ENCODE measurements around the gene CWC25. TPM values are rescaled to one million over a fixed set of nuclear protein-coding genes. Genes with fewer than 3 reads are reported as not detected.
A peak's percentile ranks its signal among the peaks of the same experiment; 100 is the strongest.

The CWC25 gene
- total RNA-seq (2014; rRNA removed; shearing (Covaris generic)) = 15.8 and 16.1 TPM in 2 replicates

GRCh38 chr17:38824899-38825761 lies at the start of gene CWC25:
CWC25 (minus strand) TSS chr17:38825321; CDS start chr17:38825183, 138 bp downstream.
- DNase-seq (ENCODE audit: low spot score) = peak; percentile 93

GRCh38 chr17:38873640-38874380 lies 48.7 kb upstream of the CWC25 start:
- peak; percentile 66 for DNase-seq (ENCODE audit: low spot score)

GRCh38 chr17:38872671-38873385 lies 47.7 kb upstream of the CWC25 start:
- no peak for DNase-seq (ENCODE audit: low spot score)

- no peak for DNase-seq (ENCODE audit: low spot score)
Observed at GRCh38 chr17:38872027-38872511, 46.9 kb upstream of the CWC25 start.

- peak; percentile 91 for DNase-seq (ENCODE audit: low spot score)
Observed at GRCh38 chr17:38871247-38872015, 46.3 kb upstream of the CWC25 start.

GRCh38 chr17:38870259-38871165 lies 45.4 kb upstream of the CWC25 start:
- DNase-seq (ENCODE audit: low spot score) = peak; percentile 75

- DNase-seq (ENCODE audit: low spot score) = peak; percentile 77
Observed at GRCh38 chr17:38869526-38870258, 44.6 kb upstream of the CWC25 start, which contains the start of gene LASP1. LASP1 (plus strand) TSS chr17:38870058; CDS start chr17:38870190, 132 bp downstream.

- DNase-seq (ENCODE audit: low spot score) = peak; percentile 91
Observed at GRCh38 chr17:38868817-38869525, 43.9 kb upstream of the CWC25 start.

- no peak for DNase-seq (ENCODE audit: low spot score)
Observed at GRCh38 chr17:38867968-38868816, 43.1 kb upstream of the CWC25 start.

- peak; percentile 77 for DNase-seq (ENCODE audit: low spot score)
Observed at GRCh38 chr17:38867179-38867967, 42.3 kb upstream of the CWC25 start.

- peak; percentile 51 for DNase-seq (ENCODE audit: low spot score)
Observed at GRCh38 chr17:38864636-38865398, 39.7 kb upstream of the CWC25 start.

- DNase-seq (ENCODE audit: low spot score) = peak; percentile 57
Observed at GRCh38 chr17:38861399-38861843, 36.3 kb upstream of the CWC25 start.

- no peak for DNase-seq (ENCODE audit: low spot score)
Observed at GRCh38 chr17:38857271-38857670, 32.1 kb upstream of the CWC25 start.

GRCh38 chr17:38855101-38855714 lies 30.1 kb upstream of the CWC25 start:
- DNase-seq (ENCODE audit: low spot score) = peak; percentile 77

All from A172 (cell line).